Panc1 (cell line): ENCODE measurements around the gene CFAP53. TPM values are rescaled to one million over a fixed set of nuclear protein-coding genes. Genes with fewer than 3 reads are reported as not detected.

Experiments used
- ATAC-seq: fragments of 200-7000 bp; cut with Tn5 transposase; 2 replicates; pipeline ENCODE4 v1.9.1; 2020; ENCODE audit warnings: mild to moderate bottlenecking, moderate library complexity
- BruUV-seq: library from RNA; stranded (reverse); fragments of 400-500 nt; replicated peaks from 2 replicates; lab custom pipeline; 2021; lab: Mats Ljungman, UMichigan
- CTCF ChIA-PET: fragments of 300-600 bp; sonication (Branson Sonifier 250); formaldehyde crosslinking; loops from one replicate; lab custom pipeline; 2022; ENCODE audit warnings: antibody characterized with exemption; lab: Charles Lee
- POLR2A ChIA-PET: fragments of 300-600 bp; sonication (Branson Sonifier 250); formaldehyde crosslinking; loops from one replicate; lab custom pipeline; 2022; ENCODE audit warnings: antibody characterized with exemption; lab: Charles Lee
- DNase-seq: peaks from one replicate; pipeline ENCODE4 v3.0.0-alpha.2; 2010; ENCODE audit warnings: low read depth, low spot score
- H3K27ac ChIP-seq: 2 replicates; pipeline ENCODE4 v1.5.1; 2011; ENCODE audit warnings: mild to moderate bottlenecking, low read length, inconsistent platforms
- H3K27me3 ChIP-seq: fragments of 200-500 bp; sonication (Bioruptor generic); 2 replicates; pipeline ENCODE4 v1.6.0; 2014; ENCODE audit warnings: low read length, inconsistent platforms; ENCODE audit not compliant: control insufficient read depth, insufficient read depth
- H3K36me3 ChIP-seq: fragments of 200-500 bp; sonication (Bioruptor generic); 2 replicates; pipeline ENCODE4 v1.5.1; 2014; ENCODE audit warnings: inconsistent platforms, mild to moderate bottlenecking, low read length, moderate library complexity; ENCODE audit not compliant: control insufficient read depth, insufficient read depth
- H3K4me1 ChIP-seq: 2 replicates; pipeline ENCODE4 v1.5.1; 2011; ENCODE audit warnings: inconsistent platforms, mild to moderate bottlenecking, low read length, moderate library complexity; ENCODE audit not compliant: control insufficient read depth, insufficient read depth
- H3K4me3 ChIP-seq, 2 experiments: 2 replicates each; pipeline ENCODE4 v1.5.1; 2011 to 2012; ENCODE audit warnings: low read depth in 2 of 2, low read length in 2 of 2, mild to moderate bottlenecking in 2 of 2, inconsistent platforms in 1 of 2, moderate library complexity in 1 of 2
- H3K9me3 ChIP-seq: fragments of 200-500 bp; sonication (Bioruptor generic); 2 replicates; pipeline ENCODE4 v1.5.1; 2014; ENCODE audit warnings: low read depth, mild to moderate bottlenecking, inconsistent platforms, low read length, moderate library complexity; ENCODE audit not compliant: control insufficient read depth, insufficient read depth
- CTCF ChIP-seq: fragments of 450-650 bp; IDR thresholded peaks from 2 replicates; pipeline ENCODE4 v1.5.1; 2017; ENCODE audit warnings: mild to moderate bottlenecking
- POLR2AphosphoS5 ChIP-seq: IDR thresholded peaks from 2 replicates; pipeline ENCODE4 v1.6.1; 2012; ENCODE audit warnings: mild to moderate bottlenecking, low read depth, low read length, moderate library complexity
- REST ChIP-seq, 2 experiments: IDR thresholded peaks; 2 replicates each; pipeline ENCODE4 v1.6.1; 2011 to 2012; ENCODE audit warnings: low read depth in 2 of 2, control low read depth in 1 of 2, low read length in 1 of 2, mild to moderate bottlenecking in 1 of 2, moderate library complexity in 1 of 2; ENCODE audit not compliant: insufficient read depth in 1 of 2
- SIN3A ChIP-seq: IDR thresholded peaks from 2 replicates; pipeline ENCODE4 v1.6.1; 2012; ENCODE audit warnings: low read depth, mild to moderate bottlenecking, low read length, moderate library complexity, borderline replicate concordance; ENCODE audit not compliant: insufficient read depth
- TCF7L2 ChIP-seq: IDR thresholded peaks from 2 replicates; pipeline ENCODE4 v1.6.1; 2011; ENCODE audit warnings: mild to moderate bottlenecking, low read depth, low read length, inconsistent platforms
- in situ Hi-C: cut with HindIII; loops from 2 replicates; pipeline ENCODE4 v1.10.0; 2016; ENCODE audit warnings: low sequenced_read_pairs, low pct_unique_long_range_greater_than_20kb
- intact Hi-C: fragments of 100-400 bp; cut with micrococcal nuclease; formaldehyde crosslinking; loops from one replicate; pipeline ENCODE4 v1.10.0; 2022; ENCODE audit not compliant: unreplicated experiment
- total RNA-seq: library from RNA; stranded (reverse); gene quantifications from one replicate; pipeline ENCODE4 v1.2.1, GENCODE V29; 2021; ENCODE audit not compliant: unreplicated experiment

Gene CFAP53
- total RNA-seq, 1 experiment from 2014 or later, result 0.23 TPM

DNA sequence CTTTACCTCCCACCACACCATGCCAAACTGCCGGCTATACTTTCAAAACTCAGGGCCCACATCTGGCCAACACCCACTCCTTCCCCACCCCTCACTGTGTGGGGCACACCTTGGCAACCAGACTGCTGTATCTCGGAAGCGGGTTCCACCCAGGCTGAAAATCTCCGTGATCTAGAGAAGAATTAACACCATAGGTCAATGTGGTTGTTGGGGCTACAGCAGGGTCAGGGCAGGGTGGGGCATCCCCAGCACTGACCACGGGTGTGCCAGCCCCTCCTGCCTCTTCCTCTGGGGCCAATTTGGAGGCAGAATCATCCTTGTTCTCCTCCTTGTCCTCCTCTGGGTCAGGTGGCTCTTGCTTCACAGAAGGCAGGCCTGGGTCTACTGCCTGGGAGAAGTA is 6.3 kb upstream of the CFAP53 start:
- ChIA-PET CTCF (no interaction called here), POLR2A (no interaction called here)
- no peak overlapping the region for H3K4me3 ChIP-seq
- ATAC-seq (no peak), DNase-seq (no peak)
- in situ Hi-C loops, result no loop called here
- H3K9me3 ChIP-seq, result no peaks in the 10 kb centered on the region
- TF ChIP-seq TCF7L2 (no peak), SIN3A (no peak), REST (IDR thresholded peaks at IDR 0.05; ENCODE audit: insufficient read depth in 1 of 2, low read depth in 2 of 2, low read length in 1 of 2) (no peak), POLR2AphosphoS5 (no peak), CTCF (no peak)
- no TSS peak for BruUV-seq
- H3K27ac ChIP-seq, result no peak overlapping the region
- intact Hi-C loops, result no loop called here
- H3K36me3 ChIP-seq, result peaks cover 2% of the 10 kb centered on the region
- no peaks in the 10 kb centered on the region for H3K4me1 ChIP-seq
- no peaks in the 10 kb centered on the region for H3K27me3 ChIP-seq

GRCh38 chr18:50268022-50268747 is 1.9 kb upstream of the CFAP53 start:
- ChIA-PET CTCF (no interaction called here), POLR2A (no interaction called here)
- H3K27ac ChIP-seq, result no peak overlapping the region
- ATAC-seq (no peak), DNase-seq (no peak)
- intact Hi-C loops (no loop called here), in situ Hi-C loops (no loop called here)
- TF ChIP-seq POLR2AphosphoS5, result no peak
- TF ChIP-seq REST (IDR thresholded peaks at IDR 0.05; ENCODE audit: insufficient read depth in 1 of 2, low read depth in 2 of 2, low read length in 1 of 2), result no peak
- TF ChIP-seq SIN3A, result no peak
- no peak for TF ChIP-seq TCF7L2
- peak; percentile 69 for TF ChIP-seq CTCF
- H3K4me1 ChIP-seq, result no peaks in the 10 kb centered on the region
- H3K9me3 ChIP-seq, result no peaks in the 10 kb centered on the region
- no peak overlapping the region for H3K4me3 ChIP-seq
- H3K36me3 ChIP-seq, result no peaks in the 10 kb centered on the region; the same call in 1 of the 2 replicates
- no peaks in the 10 kb centered on the region for H3K27me3 ChIP-seq
- no TSS peak for BruUV-seq
